GM18511 (cell line): ENCODE results near the gene JKAMP.
A peak's percentile ranks its signal among the peaks of the same experiment; 100 is the strongest.
"Not testable (repeated sequence)": the region's sequence is repeated elsewhere in the genome, so short reads cannot be mapped to it uniquely, and the experiment has no call there.

Source experiments
- ATAC-seq: cut with Tn5 transposase; IDR thresholded peaks from one replicate; pipeline ENCODE4 v1.9.1; 2021; ENCODE audit warnings: mild to moderate bottlenecking, moderate library complexity; ENCODE audit not compliant: unreplicated experiment

Gene JKAMP

GRCh38 chr14:59483819-59484638 is at the start of gene JKAMP, which contains the start of gene L3HYPDH:
TSS of gene JKAMP (plus strand) at chr14:59484517. CDS start at chr14:59484590, 73 bp downstream.
TSS of gene L3HYPDH (minus strand) at chr14:59484408. CDS start at chr14:59484316, 92 bp downstream.
- peak; percentile 89 for ATAC-seq

GRCh38 chr14:59435101-59435500 is 49.2 kb upstream of the JKAMP start:
- no peak for ATAC-seq

GRCh38 chr14:59435987-59436386 is 48.3 kb upstream of the JKAMP start:
- no peak for ATAC-seq

GRCh38 chr14:59438195-59438647 is 46.1 kb upstream of the JKAMP start:
- ATAC-seq: no peak

GRCh38 chr14:59439256-59439965 is 44.9 kb upstream of the JKAMP start:
- ATAC-seq: no peak

GRCh38 chr14:59448673-59449072 is 35.6 kb upstream of the JKAMP start:
- ATAC-seq: not testable (repeated sequence)

GRCh38 chr14:59450716-59451115 is 33.6 kb upstream of the JKAMP start:
- ATAC-seq: no peak

- ATAC-seq: no peak
These were observed 32.5 kb upstream of the JKAMP start for GRCh38 chr14:59451849-59452248.

- no peak for ATAC-seq
These were observed 30.2 kb upstream of the JKAMP start for GRCh38 chr14:59454139-59454538.

GRCh38 chr14:59455411-59455810 is 28.9 kb upstream of the JKAMP start:
- no peak for ATAC-seq

- no peak for ATAC-seq
These were observed 25.8 kb upstream of the JKAMP start for GRCh38 chr14:59458486-59458885.

GRCh38 chr14:59460378-59460777 is 23.9 kb upstream of the JKAMP start:
- ATAC-seq: no peak

- ATAC-seq: no peak
These were observed 22.4 kb upstream of the JKAMP start for GRCh38 chr14:59461891-59462290.

GRCh38 chr14:59463787-59464485 is 20.4 kb upstream of the JKAMP start:
- peak; percentile 33 for ATAC-seq

- peak; percentile 78 for ATAC-seq
These were observed 19.6 kb upstream of the JKAMP start for GRCh38 chr14:59464486-59465315.

GRCh38 chr14:59465316-59466135 is 18.8 kb upstream of the JKAMP start, which contains the start of gene GPR135:
TSS of gene GPR135 (minus strand) at chr14:59465380. CDS start at chr14:59465226, 154 bp downstream.
- ATAC-seq: peak; percentile 44

- no peak for ATAC-seq
These were observed 10.1 kb upstream of the JKAMP start for GRCh38 chr14:59474172-59474571.

- ATAC-seq: no peak
These were observed 8.6 kb upstream of the JKAMP start for GRCh38 chr14:59475709-59476108.

- no peak for ATAC-seq
These were observed 5.8 kb upstream of the JKAMP start for GRCh38 chr14:59478540-59478939.
